GM12872 (cell line): ENCODE measurements around the gene ATG16L1.

ENCODE experiments used
- TF ChIP-seq, protein P1 (sequence below): IDR thresholded peaks from 3 replicates; pipeline ENCODE4 v1.5.1; 2011; ENCODE audit warnings: low read depth, mild to moderate bottlenecking, low read length, moderate library complexity; ENCODE audit not compliant: insufficient read depth

The ATG16L1 gene

GRCh38 chr2:233251306-233252116 is at the start of gene ATG16L1:
TSS of gene ATG16L1 (plus strand) at chr2:233251673. CDS start at chr2:233251828, 155 bp downstream.
- TF ChIP-seq, protein P1, sequence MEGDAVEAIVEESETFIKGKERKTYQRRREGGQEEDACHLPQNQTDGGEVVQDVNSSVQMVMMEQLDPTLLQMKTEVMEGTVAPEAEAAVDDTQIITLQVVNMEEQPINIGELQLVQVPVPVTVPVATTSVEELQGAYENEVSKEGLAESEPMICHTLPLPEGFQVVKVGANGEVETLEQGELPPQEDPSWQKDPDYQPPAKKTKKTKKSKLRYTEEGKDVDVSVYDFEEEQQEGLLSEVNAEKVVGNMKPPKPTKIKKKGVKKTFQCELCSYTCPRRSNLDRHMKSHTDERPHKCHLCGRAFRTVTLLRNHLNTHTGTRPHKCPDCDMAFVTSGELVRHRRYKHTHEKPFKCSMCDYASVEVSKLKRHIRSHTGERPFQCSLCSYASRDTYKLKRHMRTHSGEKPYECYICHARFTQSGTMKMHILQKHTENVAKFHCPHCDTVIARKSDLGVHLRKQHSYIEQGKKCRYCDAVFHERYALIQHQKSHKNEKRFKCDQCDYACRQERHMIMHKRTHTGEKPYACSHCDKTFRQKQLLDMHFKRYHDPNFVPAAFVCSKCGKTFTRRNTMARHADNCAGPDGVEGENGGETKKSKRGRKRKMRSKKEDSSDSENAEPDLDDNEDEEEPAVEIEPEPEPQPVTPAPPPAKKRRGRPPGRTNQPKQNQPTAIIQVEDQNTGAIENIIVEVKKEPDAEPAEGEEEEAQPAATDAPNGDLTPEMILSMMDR, result peak; percentile 93

- TF ChIP-seq, protein P1, result no peak
These were observed 48.9 kb upstream of the ATG16L1 start for GRCh38 chr2:233202531-233202944.

DNA sequence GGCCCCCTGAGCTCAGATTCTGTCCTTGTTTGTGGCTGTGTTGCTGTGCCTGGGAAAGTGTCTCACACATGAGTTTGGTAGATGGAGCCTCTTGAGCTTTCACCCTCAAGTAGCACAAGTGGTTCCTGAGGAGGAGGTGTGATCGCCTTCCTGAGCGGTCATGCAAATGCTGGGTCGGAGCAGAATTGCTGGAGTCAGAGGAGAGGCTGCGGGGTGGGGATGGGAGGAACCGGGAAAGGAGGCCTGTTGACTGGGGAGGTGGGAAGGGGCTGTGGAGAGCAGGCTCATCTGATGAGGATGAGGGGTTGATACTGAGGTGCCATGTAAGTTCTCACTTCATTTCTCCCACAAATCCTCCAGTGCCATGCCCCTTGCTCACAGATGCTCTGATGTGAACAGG is 48.4 kb upstream of the ATG16L1 start:
- TF ChIP-seq, protein P1, result no peak

- TF ChIP-seq, protein P1, result no peak
These were observed 47.1 kb upstream of the ATG16L1 start for GRCh38 chr2:233204286-233204936.

- TF ChIP-seq, protein P1, result 0 out of 3 replicates have a peak, but pooled peaks have one; percentile 25
These were observed 42.9 kb upstream of the ATG16L1 start for GRCh38 chr2:233208382-233209116.

DNA sequence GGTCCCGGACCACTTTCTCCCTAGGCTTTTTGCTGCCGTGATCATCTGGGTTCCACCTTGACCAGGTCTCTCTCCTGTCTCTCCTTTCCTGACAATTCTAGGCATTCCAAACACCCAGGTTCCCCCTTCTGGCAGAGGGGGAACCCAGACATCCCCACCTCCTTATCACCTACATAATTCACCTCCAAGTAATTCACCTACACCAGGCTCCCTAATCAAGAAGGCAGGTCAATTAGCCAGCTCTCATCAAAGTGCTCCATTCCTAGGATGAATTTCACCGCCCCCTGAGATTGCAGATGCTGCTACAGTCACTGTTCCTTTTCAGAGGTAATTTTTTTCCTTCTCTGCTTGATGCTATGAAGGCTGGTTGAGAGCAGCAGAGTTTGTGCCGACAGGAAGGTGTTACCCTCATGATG is 42.3 kb upstream of the ATG16L1 start:
- TF ChIP-seq, protein P1, result no peak
